RWPE2 (cell line): ENCODE results near the gene UTS2.

Experiments
- ATAC-seq: fragments of 200-7000 bp; cut with Tn5 transposase; 3 replicates; pipeline ENCODE4 v1.9.1; 2021; ENCODE audit warnings: low read depth
- DNase-seq: peaks from one replicate; pipeline ENCODE4 v3.0.0-alpha.2; 2020; ENCODE audit warnings: low spot score
- H3K27ac ChIP-seq: fragments of 450-650 bp; 2 replicates; pipeline ENCODE4 v1.5.1; 2017; ENCODE audit warnings: mild to moderate bottlenecking; ENCODE audit not compliant: poor library complexity, severe bottlenecking
- H3K27me3 ChIP-seq: fragments of 250-450 bp; sonication (Bioruptor Pico); 2 replicates; pipeline ENCODE4 v1.5.1; 2021; ENCODE audit warnings: mild to moderate bottlenecking, moderate library complexity; ENCODE audit not compliant: insufficient read depth, poor library complexity, severe bottlenecking
- H3K36me3 ChIP-seq: fragments of 250-450 bp; sonication (Bioruptor Pico); 2 replicates; pipeline ENCODE4 v1.5.1; 2020; ENCODE audit warnings: low read depth, mild to moderate bottlenecking, moderate library complexity
- H3K4me1 ChIP-seq: fragments of 250-450 bp; sonication (Bioruptor Pico); 2 replicates; pipeline ENCODE4 v1.5.1; 2021; ENCODE audit warnings: mild to moderate bottlenecking, moderate library complexity; ENCODE audit not compliant: insufficient read depth, poor library complexity, severe bottlenecking
- H3K4me3 ChIP-seq: fragments of 250-450 bp; sonication (Bioruptor Pico); 2 replicates; pipeline ENCODE4 v1.5.1; 2021; ENCODE audit warnings: mild to moderate bottlenecking, moderate library complexity; ENCODE audit not compliant: severe bottlenecking
- H3K9me3 ChIP-seq: fragments of 250-450 bp; sonication (Bioruptor Pico); 2 replicates; pipeline ENCODE4 v1.5.1; 2021; ENCODE audit warnings: mild to moderate bottlenecking, moderate library complexity; ENCODE audit not compliant: severe bottlenecking
- CTCF ChIP-seq: fragments of 450-650 bp; IDR thresholded peaks from one replicate; pipeline ENCODE4 v1.5.1; 2017; ENCODE audit warnings: mild to moderate bottlenecking, moderate library complexity; ENCODE audit not compliant: poor library complexity, severe bottlenecking

UTS2 gene

DNA sequence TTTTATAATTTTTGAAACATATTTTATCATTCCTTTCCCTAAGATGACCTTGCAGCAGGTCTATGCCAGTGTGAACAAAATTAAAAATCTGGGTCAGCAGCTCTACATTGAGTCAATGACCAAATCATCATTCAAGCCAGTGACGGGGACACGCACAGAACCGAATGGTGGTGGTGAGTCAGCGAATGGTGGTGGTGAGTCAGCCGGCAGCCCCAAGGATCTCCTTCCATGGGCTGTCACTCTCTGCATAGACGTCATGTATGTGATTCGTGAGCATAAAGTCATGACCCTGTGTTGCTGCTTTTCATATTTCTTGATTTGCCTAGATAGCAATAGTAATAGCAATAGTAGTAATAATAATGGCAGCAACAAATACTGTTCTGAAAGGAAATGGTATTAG lies 42.5 kb downstream of the UTS2 start:
- Histone ChIP-seq H3K4me3 (no peak overlapping the region), H3K36me3 (peaks cover 59% of the 10 kb centered on the region), H3K27me3 (no peaks in the 10 kb centered on the region), H3K9me3 (peaks cover 5% of the 10 kb centered on the region), H3K27ac (no peak overlapping the region), H3K4me1 (no peaks in the 10 kb centered on the region)
- ATAC-seq (peak; percentile 95), DNase-seq (no peak)
- no peak for TF ChIP-seq CTCF

GRCh38 chr1:7809742-7810141 lies 43.1 kb downstream of the UTS2 start:
- ATAC-seq = no peak
- Histone ChIP-seq H3K36me3 (peaks cover 64% of the 10 kb centered on the region), H3K4me3 (no peak overlapping the region), H3K27me3 (no peaks in the 10 kb centered on the region), H3K9me3 (peaks cover 5% of the 10 kb centered on the region), H3K4me1 (no peaks in the 10 kb centered on the region), H3K27ac (no peak overlapping the region)
- no peak for TF ChIP-seq CTCF
- no peak for DNase-seq

- Histone ChIP-seq H3K4me3 (no peak overlapping the region), H3K27me3 (no peaks in the 10 kb centered on the region), H3K36me3 (peaks cover 70% of the 10 kb centered on the region), H3K9me3 (peaks cover 2% of the 10 kb centered on the region), H3K27ac (no peak overlapping the region), H3K4me1 (no peaks in the 10 kb centered on the region)
- 0 out of 3 replicates have a peak, but pooled peaks have one; percentile 49 for ATAC-seq
- DNase-seq = no peak
- TF ChIP-seq CTCF = peak; percentile 73
These were observed 44.5 kb downstream of the UTS2 start for GRCh38 chr1:7808253-7808844.

GRCh38 chr1:7805460-7805859 lies 47.4 kb downstream of the UTS2 start:
- DNase-seq (no peak), ATAC-seq (no peak)
- no peaks in the 10 kb centered on the region for H3K4me1 ChIP-seq
- H3K4me3 ChIP-seq = no peak overlapping the region
- H3K27me3 ChIP-seq = no peaks in the 10 kb centered on the region
- H3K9me3 ChIP-seq = no peaks in the 10 kb centered on the region
- peaks cover 73% of the 10 kb centered on the region for H3K36me3 ChIP-seq
- no peak for TF ChIP-seq CTCF
- no peak overlapping the region for H3K27ac ChIP-seq
